Measurements from ENCODE around the gene IRX4. TPM values are rescaled to one million over a fixed set of nuclear protein-coding genes. Genes with fewer than 3 reads are reported as not detected.
A peak's percentile ranks its signal among the peaks of the same experiment; 100 is the strongest.

IRX4 gene
- total RNA-seq, 1 donor from 2014 or later = 18.6 TPM

- DNase-seq = peak; percentile 72
- intact Hi-C loops (cut with micrococcal nuclease) = no loop called here
- Histone ChIP-seq H3K36me3 (no peaks in the 10 kb centered on the region), H3K4me3 (no peak overlapping the region), H3K27me3 (ENCODE audit: low read depth) (peaks cover 52% of the 10 kb centered on the region), H3K9me3 (replicated peaks) (no peaks in the 10 kb centered on the region), H3K27ac (replicated peaks) (peak overlapping the region; percentile 84), H3K4me1 (peaks cover 26% of the 10 kb centered on the region)
- no peak for TF ChIP-seq CTCF (IDR thresholded peaks at IDR 0.05; ENCODE audit: borderline replicate concordance)
These were observed 41.8 kb downstream of the IRX4 start for GRCh38 chr5:1840741-1841521.

GRCh38 chr5:1840071-1840547 is 42.6 kb downstream of the IRX4 start:
- Histone ChIP-seq H3K27ac (replicated peaks) (no peak overlapping the region), H3K4me3 (no peak overlapping the region), H3K27me3 (ENCODE audit: low read depth) (peaks cover 52% of the 10 kb centered on the region), H3K4me1 (peaks cover 27% of the 10 kb centered on the region), H3K9me3 (replicated peaks) (no peaks in the 10 kb centered on the region), H3K36me3 (no peaks in the 10 kb centered on the region)
- no peak for DNase-seq
- no peak for TF ChIP-seq CTCF (IDR thresholded peaks at IDR 0.05; ENCODE audit: borderline replicate concordance)
- intact Hi-C loops (cut with micrococcal nuclease) = no loop called here

- intact Hi-C loops (cut with micrococcal nuclease) = no loop called here
These were observed 44.7 kb downstream of the IRX4 start for GRCh38 chr5:1838013-1838412.

GRCh38 chr5:1836891-1837880 is 45.5 kb downstream of the IRX4 start:
- no peak overlapping the region for H3K4me3 ChIP-seq
- no peaks in the 10 kb centered on the region for H3K9me3 ChIP-seq (replicated peaks)
- H3K4me1 ChIP-seq = peaks cover 43% of the 10 kb centered on the region
- peak overlapping the region; percentile 87 for H3K27ac ChIP-seq (replicated peaks)
- H3K27me3 ChIP-seq (ENCODE audit: low read depth) = peaks cover 54% of the 10 kb centered on the region
- no peak for DNase-seq
- intact Hi-C loops (cut with micrococcal nuclease) = no loop called here
- no peak for TF ChIP-seq CTCF (IDR thresholded peaks at IDR 0.05; ENCODE audit: borderline replicate concordance)
- H3K36me3 ChIP-seq = no peaks in the 10 kb centered on the region

More at GRCh38 chr5:1838013-1838412, 44.7 kb downstream of the IRX4 start:
- DNase-seq = no peak
- H3K4me3 ChIP-seq = no peak overlapping the region
- H3K4me1 ChIP-seq = peaks cover 35% of the 10 kb centered on the region
- H3K27ac ChIP-seq (replicated peaks) = no peak overlapping the region
- no peak for TF ChIP-seq CTCF (IDR thresholded peaks at IDR 0.05; ENCODE audit: borderline replicate concordance)
- H3K9me3 ChIP-seq (replicated peaks) = no peaks in the 10 kb centered on the region
- no peaks in the 10 kb centered on the region for H3K36me3 ChIP-seq
- H3K27me3 ChIP-seq (ENCODE audit: low read depth) = peaks cover 54% of the 10 kb centered on the region

- Histone ChIP-seq H3K9me3 (replicated peaks) (no peaks in the 10 kb centered on the region), H3K4me3 (no peak overlapping the region), H3K27me3 (ENCODE audit: low read depth) (peaks cover 53% of the 10 kb centered on the region), H3K4me1 (peaks cover 39% of the 10 kb centered on the region), H3K27ac (replicated peaks) (peak overlapping the region; percentile 87), H3K36me3 (no peaks in the 10 kb centered on the region)
- peak; percentile 44 for DNase-seq
- TF ChIP-seq CTCF (IDR thresholded peaks at IDR 0.05; ENCODE audit: borderline replicate concordance) = no peak
- intact Hi-C loops (cut with micrococcal nuclease) = no loop called here
These were observed 46.4 kb downstream of the IRX4 start for GRCh38 chr5:1836176-1836890.
